Glutamatergic neuron (in vitro differentiated cells): Measurements from ENCODE around the gene TPK1. TPM values are rescaled to one million over a fixed set of nuclear protein-coding genes. Genes with fewer than 3 reads are reported as not detected.

Experiments
- DNase-seq: peaks from one replicate; pipeline ENCODE4 v3.0.0; 2022
- H3K27ac Mint-ChIP-seq: one replicate; pipeline ENCODE4 v1.8.0; 2020; ENCODE audit warnings: mild to moderate bottlenecking, mixed read lengths, inconsistent platforms; ENCODE audit not compliant: unreplicated experiment
- H3K27me3 Mint-ChIP-seq: one replicate; pipeline ENCODE4 v1.8.0; 2020; ENCODE audit warnings: mild to moderate bottlenecking, moderate library complexity, mixed read lengths, inconsistent platforms; ENCODE audit not compliant: unreplicated experiment
- H3K36me3 Mint-ChIP-seq: one replicate; pipeline ENCODE4 v1.8.0; 2020; ENCODE audit warnings: mild to moderate bottlenecking, mixed read lengths, inconsistent platforms; ENCODE audit not compliant: unreplicated experiment
- H3K4me1 Mint-ChIP-seq: one replicate; pipeline ENCODE4 v1.8.0; 2020; ENCODE audit warnings: mild to moderate bottlenecking, low read depth, mixed read lengths, inconsistent platforms; ENCODE audit not compliant: unreplicated experiment
- H3K4me3 Mint-ChIP-seq: one replicate; pipeline ENCODE4 v1.8.0; 2020; ENCODE audit warnings: mild to moderate bottlenecking, mixed read lengths, inconsistent platforms; ENCODE audit not compliant: unreplicated experiment
- H3K9me3 Mint-ChIP-seq: one replicate; pipeline ENCODE4 v1.8.0; 2020; ENCODE audit warnings: mild to moderate bottlenecking, moderate library complexity, mixed read lengths, inconsistent platforms; ENCODE audit not compliant: unreplicated experiment
- total RNA-seq: library from RNA; stranded (reverse); fragmentation: NEBNext Ultra II Directional; extraction: Animal tissue kit (Norgen Biotek cat#: 25700); gene quantifications from one replicate; pipeline ENCODE4 v1.2.1, GENCODE V29; 2021; ENCODE audit not compliant: unreplicated experiment
- TF ChIP-seq, protein P1 (sequence below): fragments of 200-600 bp; sonication (generic); IDR thresholded peaks from one replicate; pipeline ENCODE4 v1.5.0; 2021; ENCODE audit not compliant: partially characterized antibody, unreplicated experiment

TPK1 gene
- total RNA-seq, 1 donor from 2014 or later: 2.6 TPM

DNA sequence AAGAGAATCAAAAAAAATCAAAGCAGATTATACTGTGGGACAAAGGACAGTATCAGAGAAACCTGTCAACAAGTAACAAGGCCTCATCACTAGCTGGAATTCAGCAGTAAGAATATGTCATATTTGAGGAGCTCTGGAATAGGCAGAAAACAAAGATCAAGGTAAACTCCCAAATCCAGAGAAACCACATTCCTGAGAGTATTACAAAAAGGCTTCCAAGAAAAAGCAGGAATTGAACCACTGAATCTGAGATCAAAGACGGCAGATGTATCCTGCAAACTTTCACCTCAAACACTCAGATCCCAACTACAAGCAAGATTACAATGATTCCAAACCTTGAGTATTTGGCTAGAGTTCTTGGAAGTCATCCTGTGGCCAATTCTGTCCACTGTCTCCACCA lies 16.3 kb downstream of the TPK1 start:
- Mint-ChIP-seq H3K4me1 (no peaks in the 10 kb centered on the region), H3K9me3 (no peaks in the 10 kb centered on the region), H3K27me3 (no peaks in the 10 kb centered on the region), H3K36me3 (no peaks in the 10 kb centered on the region), H3K4me3 (no peak overlapping the region), H3K27ac (no peak overlapping the region)
- TF ChIP-seq, protein P1, sequence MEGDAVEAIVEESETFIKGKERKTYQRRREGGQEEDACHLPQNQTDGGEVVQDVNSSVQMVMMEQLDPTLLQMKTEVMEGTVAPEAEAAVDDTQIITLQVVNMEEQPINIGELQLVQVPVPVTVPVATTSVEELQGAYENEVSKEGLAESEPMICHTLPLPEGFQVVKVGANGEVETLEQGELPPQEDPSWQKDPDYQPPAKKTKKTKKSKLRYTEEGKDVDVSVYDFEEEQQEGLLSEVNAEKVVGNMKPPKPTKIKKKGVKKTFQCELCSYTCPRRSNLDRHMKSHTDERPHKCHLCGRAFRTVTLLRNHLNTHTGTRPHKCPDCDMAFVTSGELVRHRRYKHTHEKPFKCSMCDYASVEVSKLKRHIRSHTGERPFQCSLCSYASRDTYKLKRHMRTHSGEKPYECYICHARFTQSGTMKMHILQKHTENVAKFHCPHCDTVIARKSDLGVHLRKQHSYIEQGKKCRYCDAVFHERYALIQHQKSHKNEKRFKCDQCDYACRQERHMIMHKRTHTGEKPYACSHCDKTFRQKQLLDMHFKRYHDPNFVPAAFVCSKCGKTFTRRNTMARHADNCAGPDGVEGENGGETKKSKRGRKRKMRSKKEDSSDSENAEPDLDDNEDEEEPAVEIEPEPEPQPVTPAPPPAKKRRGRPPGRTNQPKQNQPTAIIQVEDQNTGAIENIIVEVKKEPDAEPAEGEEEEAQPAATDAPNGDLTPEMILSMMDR: no peak
- no peak for DNase-seq

DNA sequence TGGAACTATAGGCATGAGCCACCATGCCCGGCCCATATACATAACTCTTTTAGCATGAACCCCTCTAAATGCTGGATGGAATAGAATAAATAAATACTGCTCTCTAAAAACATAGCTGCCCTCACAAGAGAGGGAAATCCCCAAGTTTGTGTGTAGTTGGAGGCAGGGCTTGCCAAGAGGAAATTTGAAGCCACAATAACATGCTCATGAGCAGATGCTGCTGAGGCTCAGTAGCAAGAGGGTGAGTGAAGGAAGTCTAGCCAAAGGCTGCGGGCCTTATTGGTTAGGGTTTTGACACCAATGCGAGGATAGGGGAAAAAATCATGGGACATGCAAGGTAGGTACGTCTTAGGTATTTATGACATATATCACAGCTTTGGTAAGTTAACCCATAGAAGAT lies 17.3 kb downstream of the TPK1 start:
- Mint-ChIP-seq H3K27me3 (no peaks in the 10 kb centered on the region), H3K9me3 (no peaks in the 10 kb centered on the region), H3K36me3 (no peaks in the 10 kb centered on the region), H3K4me1 (no peaks in the 10 kb centered on the region), H3K27ac (no peak overlapping the region), H3K4me3 (no peak overlapping the region)
- TF ChIP-seq, protein P1: no peak
- DNase-seq: no peak

DNA sequence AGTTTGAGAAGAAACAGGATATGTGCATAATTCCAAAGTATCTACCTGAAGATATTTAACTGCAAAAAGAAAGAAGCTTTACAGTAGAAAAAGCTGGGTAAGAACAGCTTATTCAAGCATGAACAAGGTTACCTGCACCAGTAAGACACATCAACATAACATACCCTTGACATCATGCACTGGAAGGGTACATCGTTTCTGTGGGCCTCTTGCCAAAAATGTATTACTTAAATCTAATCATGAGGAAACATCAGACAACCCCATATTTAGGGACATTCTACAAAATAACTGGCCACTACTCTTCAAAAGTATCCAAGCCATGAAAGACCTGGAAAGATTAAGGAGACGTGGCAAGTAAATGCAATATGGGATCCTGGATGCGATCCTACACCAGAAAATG lies 18.9 kb downstream of the TPK1 start:
- Mint-ChIP-seq H3K4me3 (no peak overlapping the region), H3K9me3 (no peaks in the 10 kb centered on the region), H3K27me3 (no peaks in the 10 kb centered on the region), H3K4me1 (no peaks in the 10 kb centered on the region), H3K36me3 (no peaks in the 10 kb centered on the region), H3K27ac (no peak overlapping the region)
- TF ChIP-seq, protein P1: no peak
- DNase-seq: no peak

DNA sequence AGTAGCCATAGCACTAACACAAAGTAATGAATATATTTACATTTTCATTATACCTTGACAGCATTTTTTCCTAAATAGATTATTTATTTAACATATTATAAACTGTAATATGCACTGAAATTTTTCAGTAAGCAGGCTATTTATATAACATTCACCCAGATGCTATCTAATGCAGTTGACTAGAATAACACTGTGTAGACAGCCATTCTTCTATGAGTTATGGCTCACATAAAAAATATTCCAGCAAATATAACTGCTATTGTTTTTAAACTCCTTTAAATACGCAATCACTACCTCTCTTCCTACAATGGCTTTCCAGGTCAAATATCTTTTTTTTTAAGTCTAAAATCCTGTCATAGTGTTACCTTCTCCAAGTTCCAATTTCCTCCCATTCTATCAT lies 21.6 kb downstream of the TPK1 start:
- peaks cover 3% of the 10 kb centered on the region for H3K4me1 Mint-ChIP-seq
- H3K9me3 Mint-ChIP-seq: no peaks in the 10 kb centered on the region
- H3K27me3 Mint-ChIP-seq: no peaks in the 10 kb centered on the region
- no peak overlapping the region for H3K4me3 Mint-ChIP-seq
- no peaks in the 10 kb centered on the region for H3K36me3 Mint-ChIP-seq
- no peak for DNase-seq
- no peak overlapping the region for H3K27ac Mint-ChIP-seq
- TF ChIP-seq, protein P1: no peak

DNA sequence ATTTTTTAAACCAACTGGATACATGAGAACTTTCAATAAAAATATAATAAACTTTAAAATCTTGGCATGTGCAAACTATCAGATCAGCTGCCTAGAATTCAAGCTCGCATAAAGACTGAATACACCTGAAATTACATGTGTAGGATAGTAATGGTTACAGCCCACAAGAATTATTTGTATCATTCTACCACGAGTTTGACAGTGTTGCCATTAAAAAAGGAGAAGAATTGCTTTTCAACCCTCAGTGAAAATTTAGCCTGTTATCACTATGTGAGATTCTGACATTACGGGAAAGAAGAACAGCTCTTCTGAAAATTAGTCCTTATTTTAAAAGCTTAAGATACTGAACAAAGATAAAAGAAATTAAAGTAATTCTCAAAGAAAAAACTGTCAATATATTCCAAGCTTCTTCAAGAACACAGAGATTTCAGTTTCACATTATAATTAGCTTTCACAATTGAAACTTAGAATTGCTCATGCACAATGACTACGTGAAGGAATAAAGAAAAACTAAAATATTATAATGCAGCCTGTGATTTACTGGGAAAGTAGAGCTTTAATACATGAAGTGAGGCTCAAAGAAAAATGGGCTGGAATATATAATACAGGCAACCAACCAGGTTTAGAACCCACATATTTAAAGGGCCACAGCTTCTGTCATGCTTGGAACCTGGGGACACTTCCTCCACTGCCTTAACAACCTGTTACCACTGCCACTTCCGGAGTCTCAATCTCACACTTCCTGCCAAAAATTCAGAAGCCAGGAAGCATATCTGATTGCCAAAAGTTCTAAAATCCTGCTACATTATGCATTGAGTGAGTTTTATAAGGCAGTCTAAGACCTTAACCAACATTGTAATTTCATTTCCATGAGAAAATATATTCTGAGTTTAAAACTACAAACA lies 23.2 kb downstream of the TPK1 start:
- no peak for DNase-seq
- peaks cover 3% of the 10 kb centered on the region for H3K4me1 Mint-ChIP-seq
- no peaks in the 10 kb centered on the region for H3K27me3 Mint-ChIP-seq
- no peaks in the 10 kb centered on the region for H3K36me3 Mint-ChIP-seq
- no peak overlapping the region for H3K4me3 Mint-ChIP-seq
- no peaks in the 10 kb centered on the region for H3K9me3 Mint-ChIP-seq
- no peak overlapping the region for H3K27ac Mint-ChIP-seq
- TF ChIP-seq, protein P1: no peak
